ENCODE measurements around the gene YKT6. TPM values are rescaled to one million over a fixed set of nuclear protein-coding genes. Genes with fewer than 3 reads are reported as not detected.

Gene YKT6
- total and polyA plus RNA-seq, 2 donors (not counting 3 experiments of a cell fraction or from before 2014, with no cell fraction given) = 117 to 120 TPM

DNA sequence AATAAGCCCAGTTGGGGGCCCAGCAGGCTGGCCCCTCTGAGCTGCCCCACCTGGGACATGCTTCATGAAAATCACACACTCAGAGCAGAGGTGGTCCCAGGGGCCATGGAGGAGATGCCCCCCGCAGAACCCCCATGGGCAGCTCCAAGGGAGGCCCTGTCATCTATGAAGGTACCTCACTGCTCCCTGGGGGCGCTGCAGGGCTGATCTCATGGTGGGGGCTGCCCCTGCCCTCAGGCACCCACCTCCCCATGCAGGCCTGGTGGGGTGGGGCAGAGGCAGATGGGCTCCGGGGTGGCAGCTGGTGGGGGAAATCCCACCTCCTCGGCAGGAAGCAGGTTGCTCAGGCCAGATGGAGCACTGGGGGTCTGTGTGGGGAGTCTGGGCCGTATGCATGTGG lies 60.5 kb downstream of the YKT6 start:
- DNase-seq (ENCODE audit: low read depth, low spot score) = no peak
- H3K27me3 ChIP-seq (ENCODE audit: control insufficient read depth in 2 of 2, insufficient read depth in 2 of 2, low read length in 2 of 2) = peaks cover 0 to 5% of the 10 kb centered on the region in 2 experiments
- H3K27ac ChIP-seq (ENCODE audit: insufficient read depth, low read depth, low read length) = no peak overlapping the region
- no peaks in the 10 kb centered on the region for H3K36me3 ChIP-seq (ENCODE audit: control insufficient read depth in 2 of 2, extremely low read depth in 1 of 2, insufficient read depth in 2 of 2, low read length in 2 of 2)
- POLR2A ChIA-PET = no interaction called here
- BruUV-seq (replicated peaks) = no TSS peak
- intact Hi-C loops (cut with micrococcal nuclease) = no loop called here
- CTCF ChIA-PET = no interaction called here
- H3K9ac ChIP-seq (replicated peaks; ENCODE audit: extremely low read depth, insufficient read depth, low read length) = no peak overlapping the region
- H2AFZ ChIP-seq (ENCODE audit: low read depth, low read length) = no peak overlapping the region
- dilution Hi-C loops (cut with MboI; ENCODE audit: extremely low pct_ligation_motif_present, low sequenced_read_pairs) = no loop called here
- no peak for FAIRE-seq
- no peaks in the 10 kb centered on the region for H3K9me3 ChIP-seq (replicated peaks; ENCODE audit: control insufficient read depth, insufficient read depth, low read length)
- TF ChIP-seq, protein P1, sequence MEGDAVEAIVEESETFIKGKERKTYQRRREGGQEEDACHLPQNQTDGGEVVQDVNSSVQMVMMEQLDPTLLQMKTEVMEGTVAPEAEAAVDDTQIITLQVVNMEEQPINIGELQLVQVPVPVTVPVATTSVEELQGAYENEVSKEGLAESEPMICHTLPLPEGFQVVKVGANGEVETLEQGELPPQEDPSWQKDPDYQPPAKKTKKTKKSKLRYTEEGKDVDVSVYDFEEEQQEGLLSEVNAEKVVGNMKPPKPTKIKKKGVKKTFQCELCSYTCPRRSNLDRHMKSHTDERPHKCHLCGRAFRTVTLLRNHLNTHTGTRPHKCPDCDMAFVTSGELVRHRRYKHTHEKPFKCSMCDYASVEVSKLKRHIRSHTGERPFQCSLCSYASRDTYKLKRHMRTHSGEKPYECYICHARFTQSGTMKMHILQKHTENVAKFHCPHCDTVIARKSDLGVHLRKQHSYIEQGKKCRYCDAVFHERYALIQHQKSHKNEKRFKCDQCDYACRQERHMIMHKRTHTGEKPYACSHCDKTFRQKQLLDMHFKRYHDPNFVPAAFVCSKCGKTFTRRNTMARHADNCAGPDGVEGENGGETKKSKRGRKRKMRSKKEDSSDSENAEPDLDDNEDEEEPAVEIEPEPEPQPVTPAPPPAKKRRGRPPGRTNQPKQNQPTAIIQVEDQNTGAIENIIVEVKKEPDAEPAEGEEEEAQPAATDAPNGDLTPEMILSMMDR (IDR thresholded peaks at IDR 0.05; ENCODE audit: extremely low read depth in 1 of 2, insufficient read depth in 1 of 2, low read depth in 1 of 2, low read length in 2 of 2) = no peak
- no peak for TF ChIP-seq JUN (IDR thresholded peaks at IDR 0.05; ENCODE audit: borderline replicate concordance, insufficient read depth, insufficient read length, low read depth)
- TF ChIP-seq POLR2AphosphoS5 (IDR thresholded peaks at IDR 0.05; ENCODE audit: insufficient read depth, low read depth, low read length) = no peak
- TF ChIP-seq EZH2 (IDR thresholded peaks at IDR 0.05; ENCODE audit: borderline replicate concordance, low read depth, low read length, severe bottlenecking) = no peak
- TF ChIP-seq FOS (IDR thresholded peaks at IDR 0.05; ENCODE audit: borderline replicate concordance, insufficient read depth, low read length) = no peak
- TF ChIP-seq, protein P2, sequence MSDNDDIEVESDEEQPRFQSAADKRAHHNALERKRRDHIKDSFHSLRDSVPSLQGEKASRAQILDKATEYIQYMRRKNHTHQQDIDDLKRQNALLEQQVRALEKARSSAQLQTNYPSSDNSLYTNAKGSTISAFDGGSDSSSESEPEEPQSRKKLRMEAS (IDR thresholded peaks at IDR 0.05; ENCODE audit: insufficient read depth, insufficient read length) = no peak
- no peak for TF ChIP-seq GATA2 (IDR thresholded peaks at IDR 0.05; ENCODE audit: insufficient read depth, insufficient read length, low read depth, low read length)
- no peak for TF ChIP-seq MYC (IDR thresholded peaks at IDR 0.05; ENCODE audit: low read depth, low read length)
- no peak for TF ChIP-seq POLR2A (IDR thresholded peaks at IDR 0.05; ENCODE audit: low read depth, low read length)
- no peak overlapping the region for H3K4me2 ChIP-seq (ENCODE audit: insufficient read depth, low read length)
- no peak overlapping the region for H3K4me3 ChIP-seq (replicated peaks in 1 of 3; ENCODE audit: insufficient read depth in 1 of 3, low read depth in 1 of 3, low read length in 3 of 3)
- H4K20me1 ChIP-seq (replicated peaks; ENCODE audit: control insufficient read depth, extremely low read depth, insufficient read depth, low read length) = no peaks in the 10 kb centered on the region
- H3K9me1 ChIP-seq (replicated peaks; ENCODE audit: control insufficient read depth, extremely low read depth, insufficient read depth, low read length) = no peaks in the 10 kb centered on the region
- no peaks in the 10 kb centered on the region for H3K79me2 ChIP-seq (ENCODE audit: control insufficient read depth, insufficient read depth, low read length)
- peaks cover 29% of the 10 kb centered on the region for H3K4me1 ChIP-seq (ENCODE audit: control insufficient read depth, extremely low read depth, insufficient read depth, low read length)

All from endothelial cell of umbilical vein (primary cell).